ENCODE results near the gene SLC36A1.

- TF ChIP-seq POLR2A (IDR thresholded peaks at IDR 0.05) = no peak
- no peak for TF ChIP-seq POLR2AphosphoS5 (IDR thresholded peaks at IDR 0.05)
- no peak for TF ChIP-seq CTCF (IDR thresholded peaks at IDR 0.05)
Measured at GRCh38 chr5:151471276-151471675, 23.9 kb downstream of the SLC36A1 start.
